Mesangial cell (primary cell): Measurements from ENCODE around the gene TTC19. TPM values are rescaled to one million over a fixed set of nuclear protein-coding genes. Genes with fewer than 3 reads are reported as not detected.

ENCODE experiments used
- total RNA-seq: library from RNA; depleted of rRNA; stranded (reverse); fragments of >200 nt; gene quantifications from 2 replicates; pipeline ENCODE4 v1.2.3, GENCODE V29; 2015

The TTC19 gene
- 68.6 and 79.5 TPM in 2 replicates for total RNA-seq

DNA sequence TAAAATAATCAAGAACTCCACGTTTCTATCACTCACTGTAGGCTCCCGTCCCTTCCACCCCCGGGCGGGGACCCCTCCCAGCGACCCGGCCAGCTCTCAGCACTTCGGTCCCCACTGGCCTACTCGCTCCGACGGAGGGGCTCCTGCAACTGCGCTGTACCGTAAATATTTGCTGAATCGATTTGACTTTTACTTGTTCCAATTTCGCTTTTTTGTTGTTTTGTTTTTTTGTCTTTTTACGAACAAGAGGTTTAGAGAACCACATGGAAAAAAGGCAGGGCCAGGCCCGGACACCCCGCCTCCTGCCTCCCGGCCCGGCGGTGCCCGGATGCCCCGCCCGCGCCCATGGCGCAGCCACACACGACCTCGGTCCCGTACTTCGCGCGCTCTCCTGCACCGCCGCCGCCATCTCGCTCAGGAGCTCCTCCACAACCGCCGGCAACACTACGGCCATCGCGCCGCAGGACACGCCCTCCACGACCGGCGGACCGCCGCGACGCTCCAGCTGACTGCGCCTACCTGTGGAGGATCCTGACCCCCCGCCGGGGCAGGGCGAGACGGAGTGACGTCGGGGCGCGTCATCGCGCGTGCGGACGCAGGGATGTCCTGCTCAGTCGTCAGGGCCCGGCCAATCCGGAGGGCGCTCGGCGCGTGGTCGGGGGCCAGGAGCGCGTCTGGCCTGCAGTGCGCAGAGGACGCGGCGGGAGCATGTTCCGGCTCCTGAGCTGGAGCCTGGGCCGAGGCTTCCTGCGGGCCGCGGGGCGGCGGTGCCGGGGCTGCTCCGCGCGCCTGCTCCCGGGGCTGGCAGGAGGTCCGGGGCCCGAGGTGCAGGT is at the start of gene TTC19, which contains the start of gene ZSWIM7:
TTC19 (plus strand) TSS at position 684 of the 833 bp plus-strand sequence; CDS start at position 709, 25 bp downstream.
ZSWIM7 (minus strand) TSS at position 564 of the 833 bp plus-strand sequence; CDS start at position 454, 110 bp downstream.

Other genes starting within 250 kb of the TTC19 start
- 6.3 and 16.3 TPM in 2 replicates for gene ADORA2B, start 54.7 kb upstream of the TTC19 start, total RNA-seq
- 24.5 and 33.6 TPM in 2 replicates for gene ZSWIM7, start 120 bp upstream of the TTC19 start, total RNA-seq
- 97.4 and 124 TPM in 2 replicates for gene NCOR1, start 215.7 kb downstream of the TTC19 start, total RNA-seq
- 17.6 and 24.5 TPM in 2 replicates for gene PIGL, start 217.4 kb downstream of the TTC19 start, total RNA-seq